K562 (cell line): ENCODE results near the gene IL34. TPM values are rescaled to one million over a fixed set of nuclear protein-coding genes. Genes with fewer than 3 reads are reported as not detected.

ENCODE experiments used
- ATAC-seq: fragments of 200-7000 bp; cut with Tn5 transposase; 3 replicates; pipeline ENCODE4 v1.9.1; 2020; ENCODE audit warnings: moderate library complexity
- Bru-seq: library from RNA; stranded (reverse); fragments of 400-500 nt; gene quantifications from one replicate; lab custom pipeline; 2021; lab: Mats Ljungman, UMichigan
- BruChase-seq, 2 experiments: library from RNA; stranded (reverse); fragments of 400-500 nt; gene quantifications; one replicate each; lab custom pipeline; 2021; lab: Mats Ljungman, UMichigan
- BruUV-seq: library from RNA; stranded (reverse); fragments of 400-500 nt; replicated peaks from 2 replicates; lab custom pipeline; 2021; lab: Mats Ljungman, UMichigan
- CTCF ChIA-PET: fragments of 300-600 bp; formaldehyde crosslinking; extraction: SDS; loops from one replicate; lab custom pipeline; 2021; ENCODE audit warnings: low intra/inter-chr PET ratio; lab: Yijun Ruan, JAX
- POLR2A ChIA-PET: fragments of 300-600, 350-650 bp; sonication (Branson Sonifier 250); formaldehyde crosslinking; extraction: SDS; loops from one replicate; lab custom pipeline; 2021; ENCODE audit warnings: antibody characterized with exemption, inconsistent platforms; lab: Yijun Ruan, JAX
- DNase-seq, 4 experiments: peaks; one replicate each; pipeline versions ENCODE4 v3.0.0 to v3.0.0-alpha.2; 2011 to 2018; ENCODE audit warnings: low spot score in 3 of 4, mixed read lengths in 3 of 4; ENCODE audit errors: extremely low read depth in 1 of 4
- FAIRE-seq: peaks from 2 replicates; lab custom pipeline; 2011; peaks lifted over from hg19 to GRCh38; lab: Jason Lieb, UNC
- H2AFZ ChIP-seq: 2 replicates; pipeline ENCODE4 v1.6.0; 2011; ENCODE audit warnings: low read depth, low read length, control low read depth, inconsistent platforms
- H3K27ac ChIP-seq: fragments of 200-600 bp; 3 replicates; pipeline ENCODE4 v1.8.0; 2011; ENCODE audit warnings: low read depth, mild to moderate bottlenecking, control low read depth, inconsistent platforms, low read length, moderate library complexity, mixed read lengths; ENCODE audit errors: extremely low read depth
- H3K27me3 ChIP-seq, 2 experiments: fragments of 300-600 bp in 1 of 2; 2 replicates in 1 of 2; 3 replicates in 1 of 2; pipeline versions ENCODE4 v1.6.0 to v1.8.0; 2011; ENCODE audit warnings: inconsistent platforms in 2 of 2, low read length in 2 of 2, mild to moderate bottlenecking in 1 of 2, mixed read lengths in 1 of 2, moderate library complexity in 1 of 2; ENCODE audit not compliant: control insufficient read depth in 2 of 2, insufficient read depth in 2 of 2
- H3K36me3 ChIP-seq: fragments of 300-600 bp; 3 replicates; pipeline ENCODE4 v1.8.0; 2011; ENCODE audit warnings: mild to moderate bottlenecking, low read length, inconsistent platforms; ENCODE audit not compliant: control insufficient read depth, insufficient read depth
- H3K4me1 ChIP-seq, 2 experiments: fragments of 200-600 bp in 1 of 2; replicated peaks in 1 of 2; 2 replicates in 1 of 2; 3 replicates in 1 of 2; pipeline versions ENCODE4 v1.5.1 to v1.8.0; 2011; ENCODE audit warnings: inconsistent platforms in 2 of 2, low read length in 2 of 2, mild to moderate bottlenecking in 1 of 2, mixed read lengths in 1 of 2, moderate library complexity in 1 of 2; ENCODE audit not compliant: control insufficient read depth in 2 of 2, insufficient read depth in 2 of 2
- H3K4me2 ChIP-seq: 2 replicates; pipeline ENCODE4 v1.6.1; 2011; ENCODE audit warnings: low read length, control low read depth, inconsistent platforms, mixed read lengths; ENCODE audit not compliant: insufficient read depth
- H3K4me3 ChIP-seq: fragments of 200-600 bp; sonication (generic), shearing (Covaris generic); 2 replicates; pipeline ENCODE4 v1.5.1; 2016; ENCODE audit warnings: control low read depth, inconsistent platforms
- H3K79me2 ChIP-seq: fragments of 200-600 bp; 3 replicates; pipeline ENCODE4 v1.8.0; 2011; ENCODE audit warnings: low read length, inconsistent platforms; ENCODE audit not compliant: control insufficient read depth, insufficient read depth
- H3K9ac ChIP-seq, 2 experiments: 2 replicates each; pipeline versions ENCODE4 v1.6.0 to v1.6.1; 2011; ENCODE audit warnings: low read depth in 2 of 2, low read length in 2 of 2, control low read depth in 1 of 2, inconsistent platforms in 1 of 2, mild to moderate bottlenecking in 1 of 2, mixed read lengths in 1 of 2; ENCODE audit not compliant: insufficient read depth in 1 of 2
- H3K9me1 ChIP-seq: one replicate; pipeline ENCODE4 v1.6.0; 2011; ENCODE audit warnings: inconsistent platforms, mild to moderate bottlenecking, low read length, moderate library complexity; ENCODE audit not compliant: control insufficient read depth, insufficient read depth
- H3K9me3 ChIP-seq: replicated peaks from 2 replicates; pipeline ENCODE4 v1.5.1; 2011; ENCODE audit warnings: low read depth, low read length, inconsistent platforms; ENCODE audit not compliant: control insufficient read depth, insufficient read depth
- H4K20me1 ChIP-seq: replicated peaks from 2 replicates; pipeline ENCODE4 v1.6.1; 2011; ENCODE audit warnings: low read length, inconsistent platforms, mixed read lengths; ENCODE audit not compliant: control insufficient read depth, insufficient read depth
- EZH2 ChIP-seq: IDR thresholded peaks from 2 replicates; pipeline ENCODE4 v1.6.1; 2012; ENCODE audit warnings: low read depth, mild to moderate bottlenecking, inconsistent platforms, low read length, borderline replicate concordance
- NFIC ChIP-seq: fragments of 450-650 bp; IDR thresholded peaks from 2 replicates; pipeline ENCODE4 v1.6.1; 2017; ENCODE audit warnings: mild to moderate bottlenecking, inconsistent platforms
- NR2C2 ChIP-seq, 2 experiments: fragments of 200-800 bp in 1 of 2; sonication (Bioruptor generic) in 1 of 2; sonication (generic) in 1 of 2; formaldehyde crosslinking in 1 of 2; IDR thresholded peaks; 2 replicates each; pipeline versions ENCODE4 v1.6.1 to v1.8.0; 2016 to 2022; ENCODE audit warnings: mild to moderate bottlenecking in 1 of 2, missing compliant biosample characterization in 1 of 2, missing genetic modification characterization in 1 of 2, missing genetic modification reagents in 1 of 2
- RFX1 ChIP-seq: fragments of 450-650 bp; IDR thresholded peaks from 2 replicates; pipeline ENCODE4 v1.6.1; 2016; ENCODE audit warnings: mild to moderate bottlenecking, moderate library complexity
- ZNF324 ChIP-seq: fragments of 250-450 bp; sonication (Bioruptor Pico); IDR thresholded peaks from 2 replicates; pipeline ENCODE4 v1.4.0; 2020; ENCODE audit warnings: mild to moderate bottlenecking
- WGBS: fragments of 100-300 bp; shearing (Covaris generic); methylation state at CpG from one replicate; pipeline ENCODE4 v1.1.6; 2016; ENCODE audit warnings: low coverage, mixed read lengths; ENCODE audit not compliant: insufficient coverage; ENCODE audit errors: missing lambda C conversion rate; 5-methylcytosine and 5-hydroxymethylcytosine counted together
- in situ Hi-C: fragments of 300-500 bp; cut with MboI; formaldehyde crosslinking; loops from 4 replicates; pipeline ENCODE4 v1.15.0; 2018; ENCODE audit warnings: inconsistent platforms, mixed read lengths
- intact Hi-C: fragments of 100-400 bp; cut with micrococcal nuclease; formaldehyde crosslinking; loops from 2 replicates; pipeline ENCODE4 v1.14.2; 2022
- long read RNA-seq, 3 experiments: library from polyadenylated mRNA in 2 of 3; library from RNA in 1 of 3; unstranded in 2 of 3; stranded (forward) in 1 of 3; transcript quantifications; one replicate each; pipeline ENCODE4 v2.0.0, GENCODE V29; 2019 to 2022
- polyA minus RNA-seq, 3 experiments: library from RNA; depleted of rRNA, polyadenylated mRNA; stranded (reverse); fragments of >200 nt; gene quantifications; 2 replicates each; pipeline ENCODE4 v1.2.3, GENCODE V29; 2011
- polyA plus RNA-seq, 8 experiments: library from polyadenylated mRNA; depleted of rRNA in 4 of 8; stranded (reverse) in 5 of 8; unstranded in 3 of 8; fragments of >200 nt; fragmentation: Nextera tagmentation in 2 of 8; fragmentation: Illumina TruSeq in 1 of 8; extraction: Ambion mirVana in 2 of 8; extraction: Trizol in 1 of 8; gene quantifications; 2 replicates each; pipeline versions ENCODE4 v1.2.1 to v1.2.3, GENCODE V29; 2011 to 2014; ENCODE audit warnings: inconsistent platforms in 1 of 8, missing spikeins in 1 of 8
- total RNA-seq, 7 experiments: library from RNA; depleted of rRNA in 6 of 7; stranded (reverse); fragments of >200 nt in 6 of 7; fragmentation: Illumina TruSeq in 2 of 7; extraction: Trizol in 2 of 7; gene quantifications; 2 replicates each; pipeline versions ENCODE4 v1.2.1 to v1.2.3, GENCODE V29; 2011 to 2021; ENCODE audit warnings: low replicate concordance in 1 of 7
- TF ChIP-seq, protein P1 (sequence below): fragments of 450-650 bp; IDR thresholded peaks from 2 replicates; pipeline ENCODE4 v1.6.1; 2016

Gene IL34
- 0.44 TPM in 1 of 2 replicates, not detected in the other for total RNA-seq (2011; cell fraction: chromatin; rRNA removed; ENCODE audit: low replicate concordance)
- total RNA-seq (2011; cell fraction: nucleolus; rRNA removed): not detected in 2 replicates
- not detected in 2 replicates for total RNA-seq (2011; cell fraction: nucleoplasm; rRNA removed)
- 0.20 TPM in 1 of 2 replicates, not detected in the other for total RNA-seq (2014; rRNA removed)
- not detected in 2 replicates for total RNA-seq (2014; rRNA removed; fragmentation: Illumina TruSeq; extraction: Trizol)
- 0.18 TPM in 1 of 2 replicates, not detected in the other for total RNA-seq (2015; rRNA removed; fragmentation: Illumina TruSeq; extraction: Trizol)
- total RNA-seq (2021): 0.25 TPM in 1 of 2 replicates, not detected in the other
- polyA plus RNA-seq (2011; rRNA removed): 0.10 TPM in 1 of 2 replicates, not detected in the other
- polyA plus RNA-seq (2011; cell fraction: cytosol; rRNA removed): 0.16 and 0.49 TPM in 2 replicates
- polyA plus RNA-seq (2011; cell fraction: nucleus; rRNA removed): 0.20 and 0.32 TPM in 2 replicates
- polyA plus RNA-seq (2012): 0.39 and 0.44 TPM in 2 replicates
- polyA plus RNA-seq (2014; fragmentation: Illumina TruSeq; extraction: Trizol): 0.58 TPM in 1 of 2 replicates, not detected in the other
- not detected for polyA plus RNA-seq (2014; fragmentation: Nextera tagmentation; extraction: Ambion mirVana)
- polyA plus RNA-seq (2014; rRNA removed): 0.07 and 0.18 TPM in 2 replicates
- polyA minus RNA-seq (2011; rRNA and poly(A)+ RNA removed): not detected in 2 replicates
- polyA minus RNA-seq (2011; cell fraction: cytosol; rRNA and poly(A)+ RNA removed): not detected in 2 replicates
- polyA minus RNA-seq (2011; cell fraction: nucleus; rRNA and poly(A)+ RNA removed): not detected in 2 replicates
- percentile 23 among the genes with signal in this experiment for Bru-seq, nascent RNA
- BruChase-seq, experiment 1, labeled RNA remaining after a 2-hour chase: percentile 29 among the genes with signal in this experiment
- percentile 26 among the genes with signal in this experiment for BruChase-seq, experiment 2, labeled RNA remaining after a 6-hour chase
- long read RNA-seq, experiment 1: 0 reads
- long read RNA-seq, experiment 2: 0 reads
- long read RNA-seq, experiment 3: 0 reads

DNA sequence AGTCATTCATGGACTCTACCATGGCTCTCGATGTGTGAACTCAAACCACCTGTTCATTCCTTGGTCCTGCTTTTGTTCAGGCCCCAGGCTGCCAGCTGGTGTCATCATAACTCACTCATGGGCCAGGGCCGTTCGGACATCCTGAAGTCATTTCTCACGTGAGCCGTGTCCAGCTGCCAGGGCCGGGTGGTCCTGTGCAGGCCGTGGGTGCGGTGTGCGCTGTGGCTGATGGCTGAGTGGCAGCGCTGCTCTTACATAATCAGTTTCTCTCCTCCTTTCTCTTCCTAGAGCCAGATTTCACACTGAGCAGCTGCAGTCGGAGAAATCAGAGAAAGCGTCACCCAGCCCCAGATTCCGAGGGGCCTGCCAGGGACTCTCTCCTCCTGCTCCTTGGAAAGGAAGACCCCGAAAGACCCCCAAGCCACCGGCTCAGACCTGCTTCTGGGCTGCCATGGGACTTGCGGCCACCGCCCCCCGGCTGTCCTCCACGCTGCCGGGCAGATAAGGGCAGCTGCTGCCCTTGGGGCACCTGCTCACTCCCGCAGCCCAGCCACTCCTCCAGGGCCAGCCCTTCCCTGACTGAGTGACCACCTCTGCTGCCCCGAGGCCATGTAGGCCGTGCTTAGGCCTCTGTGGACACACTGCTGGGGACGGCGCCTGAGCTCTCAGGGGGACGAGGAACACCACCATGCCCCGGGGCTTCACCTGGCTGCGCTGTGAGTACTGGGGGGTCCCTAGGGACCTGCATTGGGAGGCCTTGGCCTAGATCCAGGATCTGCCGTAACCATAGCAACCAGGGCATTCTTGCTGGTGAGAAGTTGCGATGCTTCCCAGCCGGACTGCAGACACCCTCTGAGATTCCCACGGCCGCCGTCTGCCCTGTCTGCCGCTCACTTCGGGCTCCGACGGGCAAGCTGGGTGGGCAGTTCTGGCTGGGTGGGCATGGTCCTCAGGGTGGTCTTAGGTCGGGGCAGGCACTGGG, at the start of gene IL34:
TSS of gene IL34 (plus strand) at position 300 of the 982 bp plus-strand sequence. CDS start at position 689, 389 bp downstream.
- ChIA-PET CTCF (no interaction called here), POLR2A (interaction anchor here (0.6 kb wide), 1 partner anchor 15 kb away, joined by 3 read pairs; no protein-coding TSS in a partner anchor)
- no peaks in the 10 kb centered on the region for H3K36me3 ChIP-seq
- ATAC-seq (peak; percentile 36; the same call in 2 of the 3 replicates), DNase-seq (no peak)
- no peaks in the 10 kb centered on the region; the same call in 1 of the 2 replicates for H4K20me1 ChIP-seq
- H2AFZ ChIP-seq: no peak within 1 kb of the TSS
- 19% methylated on average over 32 of the region's 39 CpGs for WGBS
- TF ChIP-seq NFIC (peak; percentile 75), ZNF324 (no peak), EZH2 (peak; percentile 25; the same call in 1 of the 2 replicates), RFX1 (peak; percentile 91), NR2C2 (CRISPR knock-in tag; IDR thresholded peaks at IDR 0.05) (no peak), NR2C2 (tag; IDR thresholded peaks at IDR 0.05) (no peak)
- TF ChIP-seq, protein P1, sequence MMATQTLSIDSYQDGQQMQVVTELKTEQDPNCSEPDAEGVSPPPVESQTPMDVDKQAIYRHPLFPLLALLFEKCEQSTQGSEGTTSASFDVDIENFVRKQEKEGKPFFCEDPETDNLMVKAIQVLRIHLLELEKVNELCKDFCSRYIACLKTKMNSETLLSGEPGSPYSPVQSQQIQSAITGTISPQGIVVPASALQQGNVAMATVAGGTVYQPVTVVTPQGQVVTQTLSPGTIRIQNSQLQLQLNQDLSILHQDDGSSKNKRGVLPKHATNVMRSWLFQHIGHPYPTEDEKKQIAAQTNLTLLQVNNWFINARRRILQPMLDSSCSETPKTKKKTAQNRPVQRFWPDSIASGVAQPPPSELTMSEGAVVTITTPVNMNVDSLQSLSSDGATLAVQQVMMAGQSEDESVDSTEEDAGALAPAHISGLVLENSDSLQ: 0 out of 2 replicates have a peak, but pooled peaks have one; percentile 27
- TF ChIP-seq, all 486 proteins: peak for 4
- no peaks in the 10 kb centered on the region for H3K9me1 ChIP-seq
- no peaks in the 10 kb centered on the region for H3K9me3 ChIP-seq
- in situ Hi-C loops (no loop called here), intact Hi-C loops (no loop called here)
- H3K9ac ChIP-seq: peak within 1 kb of the TSS in 1 of 2 experiments; percentile 26; a peak in 2 of 4 replicates
- peaks cover 0 to 15% of the 10 kb centered on the region in 2 experiments; a peak in 3 of 5 replicates for H3K4me1 ChIP-seq
- no peak within 1 kb of the TSS for H3K4me2 ChIP-seq
- no peak within 1 kb of the TSS for H3K27ac ChIP-seq
- H3K27me3 ChIP-seq: peaks cover 20 to 46% of the 10 kb centered on the region in 2 experiments; a peak in 3 of 5 replicates
- no peaks in the 10 kb centered on the region for H3K79me2 ChIP-seq
- no peak for FAIRE-seq
- BruUV-seq: no TSS peak
- no peak within 1 kb of the TSS for H3K4me3 ChIP-seq
